DOHH2 (cell line): Measurements from ENCODE around the gene FUT7.

Experiments
- H3F3A ChIP-seq: fragments of 200-600 bp; sonication (generic), shearing (Covaris generic); 2 replicates; pipeline ENCODE4 v1.6.0; 2016; ENCODE audit warnings: antibody characterized with exemption, mild to moderate bottlenecking; ENCODE audit not compliant: control insufficient read depth, insufficient read depth
- H3K27ac ChIP-seq: fragments of 200-600 bp; sonication (generic); 2 replicates; pipeline ENCODE4 v1.5.1; 2014; ENCODE audit warnings: low read depth, mild to moderate bottlenecking, low read length, moderate library complexity
- H3K27me3 ChIP-seq: fragments of 200-600 bp; sonication (generic); 2 replicates; pipeline ENCODE4 v1.6.1; 2014; ENCODE audit warnings: mild to moderate bottlenecking, low read length, mixed read lengths; ENCODE audit not compliant: control insufficient read depth
- H3K36me3 ChIP-seq: fragments of 200-600 bp; sonication (generic); 2 replicates; pipeline ENCODE4 v1.6.1; 2014; ENCODE audit warnings: mild to moderate bottlenecking, low read length, moderate library complexity, mixed read lengths; ENCODE audit not compliant: control insufficient read depth
- H3K4me1 ChIP-seq: fragments of 200-600 bp; sonication (generic); 2 replicates; pipeline ENCODE4 v1.6.1; 2014; ENCODE audit warnings: mild to moderate bottlenecking, low read length, mixed read lengths; ENCODE audit not compliant: control insufficient read depth
- H3K4me2 ChIP-seq: fragments of 200-600 bp; sonication (generic); 2 replicates; pipeline ENCODE4 v1.6.0; 2014; ENCODE audit warnings: mild to moderate bottlenecking, low read length, moderate library complexity
- H3K4me3 ChIP-seq: fragments of 200-600 bp; sonication (generic); 2 replicates; pipeline ENCODE4 v1.5.1; 2014; ENCODE audit warnings: mild to moderate bottlenecking, low read length, mixed read lengths
- H3K79me2 ChIP-seq: fragments of 200-600 bp; sonication (generic); 2 replicates; pipeline ENCODE4 v1.6.1; 2014; ENCODE audit warnings: mild to moderate bottlenecking, low read length, mixed read lengths; ENCODE audit not compliant: control insufficient read depth
- H3K9me2 ChIP-seq: fragments of 200-600 bp; sonication (generic); replicated peaks from 2 replicates; pipeline ENCODE4 v1.6.1; 2014; ENCODE audit warnings: mild to moderate bottlenecking, low read length, mixed read lengths; ENCODE audit not compliant: control insufficient read depth
- H3K9me3 ChIP-seq: fragments of 200-600 bp; sonication (generic); 2 replicates; pipeline ENCODE4 v1.6.1; 2014; ENCODE audit warnings: antibody characterized with exemption, low read length, mixed read lengths; ENCODE audit not compliant: control insufficient read depth, insufficient read depth
- H4K20me1 ChIP-seq: fragments of 200-600 bp; sonication (generic); 2 replicates; pipeline ENCODE4 v1.6.0; 2014; ENCODE audit warnings: low read depth, mild to moderate bottlenecking, antibody characterized with exemption, low read length, moderate library complexity; ENCODE audit not compliant: control insufficient read depth, insufficient read depth
- EZH2phosphoT487 ChIP-seq: fragments of 200-600 bp; sonication (generic); IDR thresholded peaks from 2 replicates; pipeline ENCODE4 v1.6.1; 2017; ENCODE audit warnings: borderline replicate concordance, mild to moderate bottlenecking, antibody characterized with exemption, low read length, moderate library complexity, mixed read lengths
- TF ChIP-seq, protein P1 (sequence below): fragments of 200-600 bp; sonication (generic); IDR thresholded peaks from one replicate; pipeline ENCODE4 v1.5.1; 2014; ENCODE audit warnings: antibody characterized with exemption, mild to moderate bottlenecking, low read depth, low read length; ENCODE audit not compliant: poor library complexity, severe bottlenecking

FUT7 gene

DNA sequence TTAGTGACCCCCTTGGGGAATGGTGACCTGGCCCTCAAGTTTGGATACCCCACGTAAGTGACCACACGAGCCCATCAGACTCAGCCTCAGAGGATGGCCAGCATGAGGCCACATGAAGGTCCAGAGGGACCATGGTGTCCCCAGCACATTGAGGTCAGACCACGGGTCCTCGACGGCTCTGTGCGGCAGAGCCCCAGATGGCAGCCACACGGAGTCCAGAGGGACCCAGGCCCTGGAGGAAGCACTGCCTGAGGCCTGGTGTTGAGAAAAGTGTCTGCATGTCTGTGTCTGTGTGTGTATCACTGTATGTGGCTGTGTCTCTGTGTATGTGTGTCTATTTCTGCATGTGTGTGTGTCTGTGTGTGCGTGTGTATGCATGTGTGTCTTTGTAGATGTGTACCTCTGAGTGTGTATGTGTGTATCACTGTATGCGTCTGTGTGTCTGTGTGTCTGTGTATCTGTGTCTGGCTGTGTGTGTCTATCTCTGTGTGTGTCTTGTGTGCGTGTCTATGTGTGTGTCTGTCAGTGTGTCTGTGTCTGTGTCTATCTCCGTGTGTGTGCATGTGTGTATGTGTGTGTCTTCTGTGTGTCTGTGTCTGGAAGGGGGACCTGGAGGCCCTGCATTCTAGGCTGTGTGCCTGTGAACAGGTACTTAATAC is 48.1 kb downstream of the FUT7 start:
- H3K4me2 ChIP-seq = no peak overlapping the region
- H3K36me3 ChIP-seq = no peaks in the 10 kb centered on the region
- peaks cover 25% of the 10 kb centered on the region for H3K27me3 ChIP-seq
- no peaks in the 10 kb centered on the region for H4K20me1 ChIP-seq
- no peak overlapping the region for H3K27ac ChIP-seq
- TF ChIP-seq EZH2phosphoT487 = no peak
- TF ChIP-seq, protein P1, sequence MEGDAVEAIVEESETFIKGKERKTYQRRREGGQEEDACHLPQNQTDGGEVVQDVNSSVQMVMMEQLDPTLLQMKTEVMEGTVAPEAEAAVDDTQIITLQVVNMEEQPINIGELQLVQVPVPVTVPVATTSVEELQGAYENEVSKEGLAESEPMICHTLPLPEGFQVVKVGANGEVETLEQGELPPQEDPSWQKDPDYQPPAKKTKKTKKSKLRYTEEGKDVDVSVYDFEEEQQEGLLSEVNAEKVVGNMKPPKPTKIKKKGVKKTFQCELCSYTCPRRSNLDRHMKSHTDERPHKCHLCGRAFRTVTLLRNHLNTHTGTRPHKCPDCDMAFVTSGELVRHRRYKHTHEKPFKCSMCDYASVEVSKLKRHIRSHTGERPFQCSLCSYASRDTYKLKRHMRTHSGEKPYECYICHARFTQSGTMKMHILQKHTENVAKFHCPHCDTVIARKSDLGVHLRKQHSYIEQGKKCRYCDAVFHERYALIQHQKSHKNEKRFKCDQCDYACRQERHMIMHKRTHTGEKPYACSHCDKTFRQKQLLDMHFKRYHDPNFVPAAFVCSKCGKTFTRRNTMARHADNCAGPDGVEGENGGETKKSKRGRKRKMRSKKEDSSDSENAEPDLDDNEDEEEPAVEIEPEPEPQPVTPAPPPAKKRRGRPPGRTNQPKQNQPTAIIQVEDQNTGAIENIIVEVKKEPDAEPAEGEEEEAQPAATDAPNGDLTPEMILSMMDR = no peak
- H3K79me2 ChIP-seq = no peaks in the 10 kb centered on the region
- H3K4me3 ChIP-seq = no peak overlapping the region
- H3K9me3 ChIP-seq = no peaks in the 10 kb centered on the region
- H3K4me1 ChIP-seq = no peaks in the 10 kb centered on the region
- H3K9me2 ChIP-seq = no peaks in the 10 kb centered on the region
- no peaks in the 10 kb centered on the region for H3F3A ChIP-seq

DNA sequence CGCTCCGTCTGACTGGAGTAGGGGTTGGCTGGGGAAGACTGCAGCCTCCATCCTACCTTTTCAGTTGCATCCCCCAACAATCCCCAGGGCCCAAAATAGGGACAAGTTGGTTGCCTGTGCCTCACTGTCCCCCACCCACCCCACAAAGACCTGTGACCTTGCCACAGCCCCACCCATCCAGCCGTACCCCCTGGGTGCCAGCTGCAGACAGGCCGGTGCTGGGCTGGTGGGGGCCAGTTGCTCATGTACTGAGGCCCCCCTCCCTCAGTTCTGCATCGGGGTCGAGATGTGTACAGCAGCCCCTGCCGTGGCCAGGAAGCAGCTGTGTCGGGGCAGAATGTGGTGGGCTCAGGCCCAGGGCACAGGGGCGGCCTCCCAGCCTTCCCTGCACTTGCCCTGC is 48.7 kb downstream of the FUT7 start:
- Histone ChIP-seq H3K79me2 (no peaks in the 10 kb centered on the region), H3K9me2 (no peaks in the 10 kb centered on the region), H4K20me1 (no peaks in the 10 kb centered on the region), H3K4me1 (no peaks in the 10 kb centered on the region), H3K36me3 (no peaks in the 10 kb centered on the region), H3K27ac (no peak overlapping the region), H3F3A (no peaks in the 10 kb centered on the region), H3K4me3 (no peak overlapping the region), H3K27me3 (peaks cover 21% of the 10 kb centered on the region), H3K4me2 (no peak overlapping the region), H3K9me3 (no peaks in the 10 kb centered on the region)
- TF ChIP-seq, protein P1 = no peak
- TF ChIP-seq EZH2phosphoT487 = no peak

DNA sequence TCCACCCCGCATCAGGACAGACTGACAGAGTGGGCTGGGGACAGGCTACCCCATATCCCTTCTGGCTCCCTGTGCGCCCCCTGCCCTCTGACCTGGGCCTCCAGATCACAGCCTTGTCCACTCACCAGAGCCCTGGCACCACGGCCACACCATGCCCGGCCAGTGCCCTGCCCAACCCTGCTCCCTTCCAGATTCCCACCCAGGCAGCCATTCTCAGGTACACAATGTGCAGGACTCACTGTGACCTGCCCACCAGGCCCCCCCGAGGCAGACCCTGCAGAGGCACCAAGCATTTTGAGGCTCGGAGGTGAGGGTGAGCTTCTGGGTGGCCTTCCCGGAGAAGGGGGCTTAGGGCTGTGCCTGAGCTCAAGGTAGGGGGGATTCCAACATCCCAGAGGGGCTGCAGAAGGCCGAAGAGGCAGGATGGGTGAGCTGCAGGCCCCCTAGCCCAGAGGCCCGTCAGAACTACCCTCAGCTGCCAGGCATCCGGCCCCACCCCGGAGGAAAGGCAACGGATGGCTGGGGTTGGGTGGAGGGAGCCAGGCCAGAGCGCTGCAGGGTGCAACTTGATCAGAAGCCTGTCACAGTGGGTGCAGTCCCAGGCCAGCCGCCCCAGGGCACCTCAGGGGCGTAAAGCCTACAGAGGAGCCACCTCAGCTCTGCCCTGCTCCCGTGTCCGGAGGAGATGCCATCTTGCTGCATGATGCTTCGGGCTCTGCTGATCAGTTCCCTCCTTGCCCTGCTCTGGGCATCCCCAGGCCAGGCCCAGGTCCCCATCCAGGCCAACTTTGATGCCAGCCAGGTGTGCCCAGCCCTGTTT is 49.4 kb downstream of the FUT7 start, which contains the start of gene LCNL1:
Gene LCNL1 (plus strand): TSS at position 762 of the 820 bp plus-strand sequence. CDS start 594 bp downstream, outside the sequence.
- no peaks in the 10 kb centered on the region for H3F3A ChIP-seq
- no peaks in the 10 kb centered on the region for H3K36me3 ChIP-seq
- no peak for TF ChIP-seq EZH2phosphoT487
- TF ChIP-seq, protein P1 = no peak
- H3K4me1 ChIP-seq = no peaks in the 10 kb centered on the region
- H3K4me3 ChIP-seq = no peak within 1 kb of the TSS
- H3K9me2 ChIP-seq = no peaks in the 10 kb centered on the region
- no peaks in the 10 kb centered on the region for H3K9me3 ChIP-seq
- H4K20me1 ChIP-seq = no peaks in the 10 kb centered on the region
- peaks cover 16% of the 10 kb centered on the region for H3K27me3 ChIP-seq
- no peaks in the 10 kb centered on the region for H3K79me2 ChIP-seq
- H3K4me2 ChIP-seq = no peak within 1 kb of the TSS
- no peak within 1 kb of the TSS for H3K27ac ChIP-seq
